Ecto neural progenitor cell (in vitro differentiated cells): Measurements from ENCODE around the gene HYOU1.
"Not testable (repeated sequence)": the region's sequence is repeated elsewhere in the genome, so short reads cannot be mapped to it uniquely, and the experiment has no call there.

Experiments
- DNase-seq: peaks from one replicate; pipeline ENCODE4 v3.0.0-alpha.2; 2018; ENCODE audit warnings: low spot score

Gene HYOU1

DNA sequence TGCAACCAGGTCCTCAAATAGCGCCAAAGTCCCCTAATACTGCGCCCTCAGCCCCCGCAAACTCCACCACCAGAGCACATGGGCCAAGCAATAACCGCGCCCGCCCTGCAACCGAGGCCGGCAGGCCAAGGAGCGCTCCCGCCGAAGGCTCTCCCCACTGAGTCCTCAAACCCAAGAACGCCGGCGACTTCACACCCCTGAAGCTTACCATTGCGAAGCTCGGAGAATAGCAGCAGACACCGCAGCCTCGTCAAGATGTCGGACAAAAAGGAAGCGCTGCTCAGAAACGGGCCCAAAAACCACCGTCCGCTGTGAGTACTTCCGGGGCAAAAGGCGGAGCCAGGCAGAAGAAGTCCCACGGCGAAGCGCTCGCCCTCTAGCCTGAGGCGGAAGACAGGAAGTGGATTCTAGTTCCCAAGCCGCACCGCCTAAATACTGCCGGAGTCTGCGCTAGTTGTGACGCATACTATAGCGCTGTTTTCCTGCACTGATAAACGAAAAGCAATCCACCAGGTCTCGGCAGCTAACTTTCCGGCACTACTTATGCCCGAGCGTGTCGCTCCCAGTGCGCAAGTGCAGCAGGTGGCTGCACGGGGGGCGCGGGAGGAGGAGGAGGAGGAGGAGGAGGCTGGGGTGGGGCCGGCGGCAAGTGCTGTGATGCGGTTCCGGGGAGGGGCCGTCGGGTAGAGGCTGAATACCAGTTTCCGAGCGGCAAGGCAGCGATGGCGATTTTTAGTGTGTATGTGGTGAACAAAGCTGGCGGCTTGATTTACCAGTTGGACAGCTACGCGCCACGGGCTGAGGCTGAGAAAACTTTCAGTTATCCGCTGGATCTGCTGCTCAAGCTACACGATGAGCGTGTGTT, 38.7 kb downstream of the HYOU1 start, which contains the start of the genes RPS25 and TRAPPC4:
Gene RPS25, minus strand, starts transcription at position 270 of the 865 bp plus-strand sequence. Its CDS starts 59 bp downstream, at position 211.
Gene TRAPPC4, plus strand, starts transcription at position 693 of the 865 bp plus-strand sequence. Its CDS starts 30 bp downstream, at position 723.
- peak; percentile 95 for DNase-seq

DNA sequence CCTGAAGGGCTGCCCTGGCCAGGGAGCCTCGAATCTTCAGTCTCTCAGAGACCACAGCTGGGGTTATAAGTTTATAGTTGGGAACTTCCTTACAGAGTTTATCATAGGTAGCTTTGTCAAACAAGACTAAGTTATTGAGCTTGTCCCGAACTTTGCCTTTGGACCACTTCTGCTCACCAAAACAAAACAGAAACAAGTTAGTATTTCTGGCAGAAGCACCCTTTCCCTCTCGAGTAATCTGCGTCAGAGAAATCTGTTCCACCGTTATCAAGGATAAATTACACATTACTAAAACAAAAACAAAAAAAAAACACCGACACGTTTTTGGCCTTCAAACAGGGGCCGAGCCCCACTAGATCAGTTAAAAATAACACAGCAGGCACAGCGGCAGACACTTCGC, 39.6 kb downstream of the HYOU1 start:
- DNase-seq, result not testable (repeated sequence)

DNA sequence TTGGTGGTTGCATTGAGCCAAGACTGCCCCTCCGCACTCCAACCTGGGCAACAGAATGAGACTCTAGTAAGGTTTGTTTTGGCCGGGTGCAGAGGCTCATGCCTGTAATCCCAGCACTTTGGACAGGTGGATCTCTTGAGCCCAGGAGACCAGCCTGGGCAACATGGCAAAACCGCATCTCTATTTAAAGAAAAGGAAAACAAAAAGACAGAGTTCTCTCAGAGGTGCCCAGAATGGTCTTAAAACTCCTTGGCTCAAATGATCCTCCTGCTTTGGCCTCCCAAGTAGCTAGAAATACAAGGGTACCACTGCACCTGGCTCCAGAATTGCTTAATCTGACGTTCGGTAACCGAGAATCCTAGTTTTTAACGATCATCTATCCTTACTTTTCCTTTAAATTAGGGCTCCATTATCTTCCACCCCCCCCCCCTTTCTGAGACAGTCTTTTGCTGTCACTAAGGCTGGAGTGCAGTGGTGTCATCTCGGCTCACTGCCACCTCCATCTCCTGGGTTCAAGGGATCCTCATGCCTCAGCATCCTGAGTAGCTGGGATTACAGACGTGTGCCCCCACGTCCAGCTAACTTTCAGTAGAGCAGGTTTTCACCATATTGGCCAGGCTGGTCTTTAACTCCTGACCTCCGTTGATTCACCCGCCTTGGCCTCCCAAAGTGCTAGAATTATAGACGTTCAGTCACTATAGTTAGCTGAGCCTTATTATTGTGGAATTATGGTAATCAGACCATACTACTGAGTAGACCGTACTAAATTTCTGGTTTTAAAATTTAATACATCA, 40.6 kb downstream of the HYOU1 start:
- no peak for DNase-seq

DNA sequence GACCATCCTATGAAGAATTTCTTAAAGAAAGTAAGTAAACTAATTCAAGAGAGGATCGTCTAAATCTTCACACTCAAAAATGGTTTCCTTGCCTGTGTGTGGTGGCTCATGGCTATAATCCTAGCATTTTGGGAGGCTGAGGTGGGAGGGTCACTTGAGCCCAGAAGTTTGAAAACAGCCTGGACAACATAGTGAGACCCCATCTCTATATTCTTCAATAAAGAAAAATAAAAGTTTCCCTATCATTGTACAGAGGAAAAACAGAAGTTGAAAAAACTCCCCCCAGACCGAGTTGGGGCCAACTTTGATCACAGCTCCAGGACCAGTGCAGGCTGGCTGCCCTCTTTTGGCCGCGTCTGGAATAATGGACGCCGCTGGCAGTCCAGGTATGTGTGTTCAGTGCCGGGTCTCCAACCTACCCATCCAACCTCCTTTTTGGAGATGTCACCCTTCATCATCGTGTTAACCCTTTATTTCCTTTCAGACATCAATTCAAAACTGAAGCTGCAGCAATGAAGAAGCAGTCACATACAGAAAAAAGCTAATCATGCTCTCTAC, 41.9 kb downstream of the HYOU1 start:
- no peak for DNase-seq

DNA sequence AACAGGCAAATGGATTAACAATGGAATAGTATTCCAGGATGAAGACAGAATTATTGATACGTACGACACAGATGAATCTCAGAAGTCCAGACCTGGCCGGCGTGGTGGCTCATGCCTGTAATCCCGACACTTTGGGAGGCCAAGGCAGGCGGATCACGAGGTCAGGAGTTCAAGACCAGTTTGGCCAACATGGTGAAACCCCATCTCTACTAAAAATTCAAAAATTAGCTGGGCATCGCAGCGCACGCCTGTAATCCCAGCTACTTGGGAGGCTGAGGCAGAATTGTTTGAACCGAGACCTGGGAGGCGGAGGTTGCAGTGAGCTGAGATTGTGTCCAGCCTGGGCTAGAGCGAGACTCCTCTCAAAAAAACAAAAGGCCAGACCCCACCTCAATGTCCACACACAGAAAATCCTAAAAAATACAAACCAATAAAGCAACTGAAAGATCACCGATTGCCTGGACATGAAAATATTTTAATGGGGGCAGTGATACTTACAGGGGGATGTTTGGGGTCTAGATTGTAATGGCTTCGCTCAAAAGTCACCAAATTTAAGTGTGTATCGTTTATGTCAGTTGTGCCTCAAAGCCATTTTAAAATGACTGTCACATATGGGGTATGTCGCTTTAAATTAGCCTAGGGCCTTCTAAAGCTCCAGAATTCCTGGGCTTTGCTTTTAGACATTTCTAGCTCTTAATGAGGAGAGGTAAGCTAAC, 42.6 kb downstream of the HYOU1 start:
- no peak for DNase-seq

DNA sequence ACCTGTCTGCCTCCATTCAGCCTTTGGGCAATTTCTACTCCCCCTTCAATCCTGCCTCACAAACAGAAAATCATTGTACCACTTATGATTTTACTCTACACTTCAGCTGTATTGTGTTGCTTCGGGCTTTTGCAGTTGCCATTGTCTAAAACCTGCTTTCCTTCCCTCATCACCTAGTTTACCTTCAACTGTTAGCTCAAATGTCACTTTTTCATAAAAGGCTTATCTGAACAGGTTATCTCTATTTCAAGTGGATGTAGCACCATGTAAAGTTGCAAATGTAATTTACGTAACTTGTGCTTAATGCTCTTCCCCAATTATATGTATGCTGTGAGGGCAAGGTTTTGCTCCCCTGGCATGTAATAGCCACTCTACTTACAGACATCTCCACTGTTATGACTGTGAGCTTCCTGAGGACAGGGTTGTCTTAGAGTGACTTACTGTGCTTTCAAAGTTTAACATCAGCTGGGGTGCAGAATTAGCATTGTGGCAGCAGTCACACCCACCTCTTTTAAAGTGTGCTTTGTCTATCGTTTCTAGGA, 44.3 kb downstream of the HYOU1 start:
- no peak for DNase-seq

- no peak for DNase-seq
Observed at GRCh38 chr11:119011476-119012053, 45.4 kb downstream of the HYOU1 start.

DNA sequence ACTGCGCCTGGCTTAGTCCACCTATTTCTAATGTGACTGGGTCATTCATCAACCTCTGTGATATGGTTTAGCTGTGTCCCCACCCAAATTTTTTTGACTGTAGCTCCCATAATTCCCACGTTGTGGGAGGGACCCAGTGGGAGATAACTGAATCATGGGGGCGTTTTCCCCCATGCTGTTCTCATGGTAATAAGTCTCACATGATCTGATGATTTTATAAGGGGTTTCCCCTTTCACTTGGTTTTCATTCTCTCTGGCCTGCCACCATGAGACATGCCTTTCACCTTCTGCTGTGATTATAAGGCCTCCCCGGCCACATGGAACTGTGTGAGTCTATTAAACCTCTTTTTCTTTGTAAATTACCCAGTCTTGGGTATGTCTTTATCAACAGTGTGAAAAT, 50.3 kb downstream of the HYOU1 start:
- no peak for DNase-seq

GRCh38 chr11:119000906-119001305, 56.1 kb downstream of the HYOU1 start:
- no peak for DNase-seq

DNA sequence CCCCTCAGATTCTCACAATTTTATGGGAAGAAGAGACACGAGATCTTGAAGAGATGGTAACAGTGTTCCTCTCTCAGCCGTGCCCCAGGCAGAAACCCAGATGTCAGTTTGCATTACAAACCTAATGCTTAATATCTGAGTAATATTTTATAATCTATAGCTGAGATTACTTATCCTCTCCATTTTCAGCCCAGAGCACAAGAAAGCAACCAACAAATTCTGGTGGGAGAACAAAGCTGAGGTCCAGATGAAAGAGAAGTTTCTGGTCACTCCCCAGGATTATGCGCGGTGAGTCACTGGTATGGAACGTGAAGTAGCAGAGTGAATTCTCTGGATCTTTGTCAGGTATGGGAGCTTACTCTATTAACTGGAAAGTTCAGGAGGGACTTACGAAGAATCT, 58.2 kb downstream of the HYOU1 start:
- no peak for DNase-seq

- DNase-seq, result no peak
Observed at GRCh38 chr11:118998388-118998717, 58.7 kb downstream of the HYOU1 start.

- peak; percentile 98 for DNase-seq
Observed at GRCh38 chr11:118997627-118998387, 59.2 kb downstream of the HYOU1 start, which contains the start of gene CENATAC. CENATAC (plus strand) TSS chr11:118998138; CDS start chr11:118998198, 60 bp downstream.

- DNase-seq, result no peak
Observed at GRCh38 chr11:118996926-118997626, 59.9 kb downstream of the HYOU1 start.
